Cardiac fibroblast (primary cell): ENCODE results near the gene CACNA1H.

Experiments used
- DNase-seq, 2 donors: peaks; one replicate each; pipeline versions ENCODE4 v3.0.0 to v3.0.0-alpha.2; 2010; ENCODE audit warnings: low read depth in 2 of 2
- H3K4me3 ChIP-seq, 2 donors: replicated peaks in 1 of 2; 1 replicate in 1 of 2; 2 replicates in 1 of 2; pipeline ENCODE4 v1.5.1; 2011; ENCODE audit warnings: low read depth in 2 of 2, low read length in 2 of 2, mild to moderate bottlenecking in 2 of 2, moderate library complexity in 1 of 2
- CTCF ChIP-seq: IDR thresholded peaks from one replicate; pipeline ENCODE4 v1.5.1; 2011; ENCODE audit warnings: low read depth, mild to moderate bottlenecking, low read length, inconsistent platforms

CACNA1H gene

GRCh38 chr16:1108299-1109252, 44.3 kb upstream of the CACNA1H start:
- no peak overlapping the region for H3K4me3 ChIP-seq
- TF ChIP-seq CTCF: no peak
- DNase-seq: peak in 1 of 2 donors; percentile 26

GRCh38 chr16:1109648-1110047, 43.3 kb upstream of the CACNA1H start:
- H3K4me3 ChIP-seq: no peak overlapping the region
- TF ChIP-seq CTCF: no peak
- no peak for DNase-seq

GRCh38 chr16:1112506-1113184, 40.3 kb upstream of the CACNA1H start:
- no peak for DNase-seq
- no peak for TF ChIP-seq CTCF

GRCh38 chr16:1113489-1113888, 39.4 kb upstream of the CACNA1H start:
- no peak for TF ChIP-seq CTCF
- no peak overlapping the region for H3K4me3 ChIP-seq
- DNase-seq: no peak

More at GRCh38 chr16:1112506-1113184, 40.3 kb upstream of the CACNA1H start:
- no peak overlapping the region for H3K4me3 ChIP-seq

GRCh38 chr16:1113889-1114526, 38.9 kb upstream of the CACNA1H start:
- H3K4me3 ChIP-seq: no peak overlapping the region
- DNase-seq: no peak
- TF ChIP-seq CTCF: no peak

GRCh38 chr16:1116693-1117077, 36.2 kb upstream of the CACNA1H start:
- DNase-seq: no peak
- no peak overlapping the region for H3K4me3 ChIP-seq
- no peak for TF ChIP-seq CTCF
